Upper lobe of left lung (tissue), 4 donors: ENCODE data around the gene JMJD1C.

Source experiments
- EP300 ChIP-seq, 4 donors: sonication (generic); formaldehyde crosslinking; IDR thresholded peaks; one replicate each; pipeline ENCODE4 v1.5.1; 2017; ENCODE audit warnings: antibody characterized with exemption in 4 of 4, control low read depth in 2 of 4
- POLR2A ChIP-seq, 4 donors: fragments of 450-650 bp; IDR thresholded peaks; one replicate each; pipeline ENCODE4 v1.5.1; 2016 to 2017; ENCODE audit warnings: antibody characterized with exemption in 4 of 4, mild to moderate bottlenecking in 2 of 4
- POLR2AphosphoS5 ChIP-seq, 2 donors: sonication (generic); formaldehyde crosslinking; IDR thresholded peaks; one replicate each; pipeline ENCODE4 v1.5.1; 2017; ENCODE audit warnings: antibody characterized with exemption in 2 of 2
- TF ChIP-seq, protein P1 (sequence below), 6 experiments: fragments of 450-650 bp in 4 of 6; fragments of 200-600 bp in 2 of 6; sonication (generic) in 2 of 6; IDR thresholded peaks; one replicate each; pipeline ENCODE4 v1.5.1; 2016 to 2019; ENCODE audit warnings: antibody characterized with exemption in 6 of 6

DNA sequence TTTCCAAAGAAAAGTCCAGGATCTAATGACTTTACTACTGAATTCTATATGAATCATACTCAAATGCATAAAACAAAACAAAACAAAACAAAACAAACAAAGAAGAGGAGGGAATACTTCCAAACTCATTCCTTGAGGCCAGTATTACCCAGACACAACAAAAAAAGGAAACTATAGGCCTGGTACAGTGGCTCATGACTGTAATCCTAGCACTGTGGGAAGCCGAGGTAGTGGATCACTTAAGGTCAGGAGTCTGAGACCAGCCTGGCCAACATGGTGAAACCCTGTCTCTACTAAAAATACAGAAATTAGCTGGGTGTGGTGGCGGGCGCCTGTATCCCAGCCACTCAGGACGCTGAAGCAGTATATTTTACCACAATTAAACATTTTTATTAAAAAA is 218.0 kb downstream of the JMJD1C start:
- TF ChIP-seq EP300 (IDR thresholded peaks at IDR 0.05), result no peak
- TF ChIP-seq, protein P1, sequence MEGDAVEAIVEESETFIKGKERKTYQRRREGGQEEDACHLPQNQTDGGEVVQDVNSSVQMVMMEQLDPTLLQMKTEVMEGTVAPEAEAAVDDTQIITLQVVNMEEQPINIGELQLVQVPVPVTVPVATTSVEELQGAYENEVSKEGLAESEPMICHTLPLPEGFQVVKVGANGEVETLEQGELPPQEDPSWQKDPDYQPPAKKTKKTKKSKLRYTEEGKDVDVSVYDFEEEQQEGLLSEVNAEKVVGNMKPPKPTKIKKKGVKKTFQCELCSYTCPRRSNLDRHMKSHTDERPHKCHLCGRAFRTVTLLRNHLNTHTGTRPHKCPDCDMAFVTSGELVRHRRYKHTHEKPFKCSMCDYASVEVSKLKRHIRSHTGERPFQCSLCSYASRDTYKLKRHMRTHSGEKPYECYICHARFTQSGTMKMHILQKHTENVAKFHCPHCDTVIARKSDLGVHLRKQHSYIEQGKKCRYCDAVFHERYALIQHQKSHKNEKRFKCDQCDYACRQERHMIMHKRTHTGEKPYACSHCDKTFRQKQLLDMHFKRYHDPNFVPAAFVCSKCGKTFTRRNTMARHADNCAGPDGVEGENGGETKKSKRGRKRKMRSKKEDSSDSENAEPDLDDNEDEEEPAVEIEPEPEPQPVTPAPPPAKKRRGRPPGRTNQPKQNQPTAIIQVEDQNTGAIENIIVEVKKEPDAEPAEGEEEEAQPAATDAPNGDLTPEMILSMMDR (IDR thresholded peaks at IDR 0.05), result no peak
- no peak for TF ChIP-seq POLR2A (IDR thresholded peaks at IDR 0.05)
- TF ChIP-seq POLR2AphosphoS5 (IDR thresholded peaks at IDR 0.05), result no peak
